ENCODE data around the gene PFDN6.
A peak's percentile ranks its signal among the peaks of the same experiment; 100 is the strongest.

Gene PFDN6

GRCh38 chr6:33298773-33299236, 9.4 kb downstream of the PFDN6 start, which contains the start of gene RGL2:
Gene RGL2 (minus strand): TSS chr6:33298942. CDS start chr6:33298610, 332 bp downstream.
- H3K36me3 ChIP-seq (ENCODE audit: control insufficient read depth, low read length) = peaks cover 52% of the 10 kb centered on the region
- no peaks in the 10 kb centered on the region for H3K9me2 ChIP-seq (replicated peaks; ENCODE audit: control insufficient read depth, low read length)
- H3F3A ChIP-seq (ENCODE audit: control insufficient read depth, insufficient read depth) = peaks cover 19% of the 10 kb centered on the region
- H3K4me1 ChIP-seq (ENCODE audit: control insufficient read depth, low read length) = peaks cover 20% of the 10 kb centered on the region
- peak within 1 kb of the TSS; percentile 97 for H3K27ac ChIP-seq (ENCODE audit: low read depth, low read length)
- H3K9me3 ChIP-seq (ENCODE audit: control insufficient read depth, insufficient read depth, low read length) = no peaks in the 10 kb centered on the region
- TF ChIP-seq EZH2phosphoT487 (IDR thresholded peaks at IDR 0.05; ENCODE audit: borderline replicate concordance, low read length) (no peak), CTCF (IDR thresholded peaks at IDR 0.05; ENCODE audit: low read depth, low read length, poor library complexity, severe bottlenecking) (no peak)
- no peaks in the 10 kb centered on the region for H3K27me3 ChIP-seq (ENCODE audit: control insufficient read depth, low read length)
- peak within 1 kb of the TSS; percentile 95 for H3K4me3 ChIP-seq (ENCODE audit: low read length)
- peak within 1 kb of the TSS; percentile 98 for H3K4me2 ChIP-seq (ENCODE audit: low read length)
- H4K20me1 ChIP-seq (ENCODE audit: control insufficient read depth, insufficient read depth, low read depth, low read length) = no peaks in the 10 kb centered on the region
- H3K79me2 ChIP-seq (ENCODE audit: control insufficient read depth, low read length) = peaks cover 37% of the 10 kb centered on the region

- Histone ChIP-seq H3K9me2 (replicated peaks; ENCODE audit: control insufficient read depth, low read length) (no peaks in the 10 kb centered on the region), H3K36me3 (ENCODE audit: control insufficient read depth, low read length) (peaks cover 55% of the 10 kb centered on the region), H3F3A (ENCODE audit: control insufficient read depth, insufficient read depth) (peaks cover 19% of the 10 kb centered on the region), H3K27ac (ENCODE audit: low read depth, low read length) (peak overlapping the region; percentile 97), H3K79me2 (ENCODE audit: control insufficient read depth, low read length) (peaks cover 37% of the 10 kb centered on the region), H3K27me3 (ENCODE audit: control insufficient read depth, low read length) (no peaks in the 10 kb centered on the region), H3K9me3 (ENCODE audit: control insufficient read depth, insufficient read depth, low read length) (no peaks in the 10 kb centered on the region), H4K20me1 (ENCODE audit: control insufficient read depth, insufficient read depth, low read depth, low read length) (no peaks in the 10 kb centered on the region), H3K4me3 (ENCODE audit: low read length) (peak overlapping the region; percentile 95), H3K4me1 (ENCODE audit: control insufficient read depth, low read length) (peaks cover 20% of the 10 kb centered on the region), H3K4me2 (ENCODE audit: low read length) (peak overlapping the region; percentile 98)
- TF ChIP-seq EZH2phosphoT487 (IDR thresholded peaks at IDR 0.05; ENCODE audit: borderline replicate concordance, low read length) (no peak), CTCF (IDR thresholded peaks at IDR 0.05; ENCODE audit: low read depth, low read length, poor library complexity, severe bottlenecking) (peak; percentile 93)
Measured at GRCh38 chr6:33299237-33299944, 10.0 kb downstream of the PFDN6 start.

GRCh38 chr6:33301877-33302276, 12.5 kb downstream of the PFDN6 start:
- Histone ChIP-seq H3K4me2 (ENCODE audit: low read length) (no peak overlapping the region), H3K4me3 (ENCODE audit: low read length) (no peak overlapping the region), H3K4me1 (ENCODE audit: control insufficient read depth, low read length) (peaks cover 31% of the 10 kb centered on the region), H3F3A (ENCODE audit: control insufficient read depth, insufficient read depth) (peaks cover 22% of the 10 kb centered on the region), H3K79me2 (ENCODE audit: control insufficient read depth, low read length) (peaks cover 54% of the 10 kb centered on the region), H3K27ac (ENCODE audit: low read depth, low read length) (no peak overlapping the region), H3K9me3 (ENCODE audit: control insufficient read depth, insufficient read depth, low read length) (no peaks in the 10 kb centered on the region), H4K20me1 (ENCODE audit: control insufficient read depth, insufficient read depth, low read depth, low read length) (no peaks in the 10 kb centered on the region), H3K27me3 (ENCODE audit: control insufficient read depth, low read length) (no peaks in the 10 kb centered on the region), H3K36me3 (ENCODE audit: control insufficient read depth, low read length) (peaks cover 63% of the 10 kb centered on the region), H3K9me2 (replicated peaks; ENCODE audit: control insufficient read depth, low read length) (no peaks in the 10 kb centered on the region)
- TF ChIP-seq EZH2phosphoT487 (IDR thresholded peaks at IDR 0.05; ENCODE audit: borderline replicate concordance, low read length) (no peak), CTCF (IDR thresholded peaks at IDR 0.05; ENCODE audit: low read depth, low read length, poor library complexity, severe bottlenecking) (no peak)
